ENCODE results near the gene GALM. TPM values are rescaled to one million over a fixed set of nuclear protein-coding genes. Genes with fewer than 3 reads are reported as not detected.

GALM gene
- total RNA-seq, 2 experiments from 2014 or later = 38.3 to 40.6 TPM

- Mint-ChIP-seq H3K36me3 (ENCODE audit: low read depth) (peaks cover 31% of the 10 kb centered on the region), H3K4me1 (ENCODE audit: low read depth) (peaks cover 57% of the 10 kb centered on the region), H3K27me3 (no peaks in the 10 kb centered on the region), H3K4me3 (peak overlapping the region; percentile 54), H3K27ac (peak overlapping the region; percentile 84), H3K9me3 (peaks cover 9% of the 10 kb centered on the region)
- intact Hi-C loops (cut with micrococcal nuclease) = loop anchor here (1.0 to 5.0 kb wide), 3 partner anchors 71 to 142 kb away; partner anchors contain the start of gene HNRNPLL
- ChIA-PET CTCF (interaction anchor here (0.6 to 6.9 kb wide), 20 partner anchors 9 to 158 kb away, joined by 3 to 133 read pairs (median 5); no protein-coding TSS in a partner anchor), POLR2A (interaction anchor here (0.7 to 3.6 kb wide), 16 partner anchors 9 to 128 kb away, joined by 3 to 29 read pairs (median 4); partner anchors contain the start of genes GALM and SRSF7)
- DNase-seq (peak; percentile 48), ATAC-seq (peak; percentile 45)
- TF ChIP-seq CTCF (IDR thresholded peaks at IDR 0.05) = no peak
Measured at GRCh38 chr2:38723173-38723572, 57.3 kb downstream of the GALM start.

GRCh38 chr2:38727661-38728060, 61.7 kb downstream of the GALM start:
- Mint-ChIP-seq H3K4me3 (no peak overlapping the region), H3K36me3 (ENCODE audit: low read depth) (peaks cover 15% of the 10 kb centered on the region), H3K4me1 (ENCODE audit: low read depth) (peaks cover 28% of the 10 kb centered on the region), H3K9me3 (no peaks in the 10 kb centered on the region), H3K27ac (no peak overlapping the region), H3K27me3 (no peaks in the 10 kb centered on the region)
- ATAC-seq (no peak), DNase-seq (no peak)
- POLR2A ChIA-PET = interaction anchor here (0.8 to 1.1 kb wide), 2 partner anchors 23 to 125 kb away, joined by 3 read pairs; partner anchors contain the start of genes HNRNPLL and SRSF7
- CTCF ChIA-PET = interaction anchor here (1.0 to 1.4 kb wide), 2 partner anchors 146 to 160 kb away, joined by 3 read pairs; no protein-coding TSS in a partner anchor
- TF ChIP-seq CTCF (IDR thresholded peaks at IDR 0.05) = no peak
- intact Hi-C loops (cut with micrococcal nuclease) = no loop called here

- ChIA-PET CTCF (interaction anchor here (1.4 to 1.9 kb wide), 3 partner anchors 12 to 147 kb away, joined by 3 to 7 read pairs (median 3); no protein-coding TSS in a partner anchor), POLR2A (interaction anchor here (1.6 to 1.7 kb wide), 2 partner anchors 12 to 14 kb away, joined by 7 to 8 read pairs; no protein-coding TSS in a partner anchor)
- no peak overlapping the region for H3K4me3 Mint-ChIP-seq
- H3K9me3 Mint-ChIP-seq = no peaks in the 10 kb centered on the region
- no peaks in the 10 kb centered on the region for H3K27me3 Mint-ChIP-seq
- TF ChIP-seq CTCF (IDR thresholded peaks at IDR 0.05) = no peak
- peaks cover 21% of the 10 kb centered on the region for H3K36me3 Mint-ChIP-seq (ENCODE audit: low read depth)
- H3K27ac Mint-ChIP-seq = no peak overlapping the region
- DNase-seq = no peak
- intact Hi-C loops (cut with micrococcal nuclease) = no loop called here
- H3K4me1 Mint-ChIP-seq (ENCODE audit: low read depth) = peaks cover 19% of the 10 kb centered on the region
- ATAC-seq = no peak
Measured at GRCh38 chr2:38728694-38729093, 62.8 kb downstream of the GALM start.

- H3K9me3 Mint-ChIP-seq = no peaks in the 10 kb centered on the region
- H3K4me1 Mint-ChIP-seq (ENCODE audit: low read depth) = no peaks in the 10 kb centered on the region
- H3K4me3 Mint-ChIP-seq = no peak overlapping the region
- ChIA-PET POLR2A (interaction anchor here (1.9 to 2.5 kb wide), 2 partner anchors 12 to 20 kb away, joined by 8 to 28 read pairs; partner anchors contain the start of gene SRSF7), CTCF (interaction anchor here (1.0 to 6.4 kb wide), 5 partner anchors 10 to 158 kb away, joined by 3 to 54 read pairs (median 6); partner anchors contain the start of gene HNRNPLL)
- H3K27ac Mint-ChIP-seq = no peak overlapping the region
- DNase-seq (no peak), ATAC-seq (no peak)
- no peaks in the 10 kb centered on the region for H3K27me3 Mint-ChIP-seq
- peaks cover 22% of the 10 kb centered on the region for H3K36me3 Mint-ChIP-seq (ENCODE audit: low read depth)
- no peak for TF ChIP-seq CTCF (IDR thresholded peaks at IDR 0.05)
- intact Hi-C loops (cut with micrococcal nuclease) = no loop called here
Measured at GRCh38 chr2:38731090-38731489, 65.2 kb downstream of the GALM start.

- H3K4me3 Mint-ChIP-seq = no peak overlapping the region
- H3K27ac Mint-ChIP-seq = no peak overlapping the region
- DNase-seq = no peak
- H3K4me1 Mint-ChIP-seq (ENCODE audit: low read depth) = no peaks in the 10 kb centered on the region
- TF ChIP-seq CTCF (IDR thresholded peaks at IDR 0.05) = no peak
- POLR2A ChIA-PET = interaction anchor here (0.6 to 2.5 kb wide), 7 partner anchors 8 to 174 kb away, joined by 3 to 28 read pairs (median 3); partner anchors contain the start of gene SRSF7
- H3K36me3 Mint-ChIP-seq (ENCODE audit: low read depth) = peaks cover 26% of the 10 kb centered on the region
- no peaks in the 10 kb centered on the region for H3K27me3 Mint-ChIP-seq
- intact Hi-C loops (cut with micrococcal nuclease) = no loop called here
- no peaks in the 10 kb centered on the region for H3K9me3 Mint-ChIP-seq
- ATAC-seq = no peak
- CTCF ChIA-PET = interaction anchor here (1.0 to 6.4 kb wide), 6 partner anchors 9 to 158 kb away, joined by 3 to 54 read pairs (median 4); partner anchors contain the start of gene HNRNPLL
Measured at GRCh38 chr2:38731684-38732221, 65.8 kb downstream of the GALM start.

Measured in activated CD8-positive, alpha-beta T cell treated with anti-CD3 and anti-CD28 coated beads for 36 hours (primary cell).